Measurements from ENCODE around the gene NT5C.

DNA sequence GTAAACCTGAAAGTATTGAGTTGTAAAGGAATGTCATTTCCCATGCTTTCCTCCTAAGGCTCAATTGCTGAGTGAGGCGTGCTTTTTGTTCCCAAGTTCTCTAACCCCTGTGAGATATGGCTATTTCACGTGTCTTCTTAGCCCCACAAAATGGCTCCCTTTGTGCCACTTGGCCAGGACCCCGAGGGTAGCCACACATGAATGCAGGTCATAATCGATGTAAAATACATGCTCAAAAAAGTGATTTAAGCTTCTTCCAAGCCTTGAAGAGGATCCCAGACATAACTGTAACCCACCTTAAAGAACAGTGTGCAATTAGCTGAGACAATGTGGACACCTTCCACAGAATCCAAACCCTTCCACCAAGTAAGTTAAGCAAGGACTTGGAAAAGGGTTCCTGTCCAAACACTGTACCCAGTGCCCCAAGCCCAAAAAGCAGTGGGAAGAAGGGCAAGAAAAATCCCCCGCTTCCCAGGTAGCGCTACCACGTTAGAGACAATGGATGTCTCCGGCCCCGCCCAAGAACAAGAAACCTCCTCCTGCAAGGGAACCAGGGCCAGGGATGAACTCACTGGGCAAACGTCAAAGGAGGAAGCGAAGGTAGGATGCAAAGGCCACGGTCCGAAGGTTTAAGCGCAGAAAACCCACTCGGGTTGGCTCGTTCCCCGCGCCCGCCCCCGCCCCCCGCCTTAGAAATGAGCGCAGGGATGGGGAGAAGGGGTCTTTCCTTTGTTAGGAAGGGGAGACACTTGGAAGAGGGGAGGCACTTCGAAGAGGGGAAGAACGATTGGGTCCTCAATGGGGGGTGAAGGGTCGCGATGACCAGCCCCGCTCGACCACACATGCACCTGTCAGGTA is 21.6 kb upstream of the NT5C start:
- TF ChIP-seq EP300 (IDR thresholded peaks at IDR 0.05): no peak
- TF ChIP-seq POLR2AphosphoS5 (IDR thresholded peaks at IDR 0.05): no peak
- TF ChIP-seq, protein P1, sequence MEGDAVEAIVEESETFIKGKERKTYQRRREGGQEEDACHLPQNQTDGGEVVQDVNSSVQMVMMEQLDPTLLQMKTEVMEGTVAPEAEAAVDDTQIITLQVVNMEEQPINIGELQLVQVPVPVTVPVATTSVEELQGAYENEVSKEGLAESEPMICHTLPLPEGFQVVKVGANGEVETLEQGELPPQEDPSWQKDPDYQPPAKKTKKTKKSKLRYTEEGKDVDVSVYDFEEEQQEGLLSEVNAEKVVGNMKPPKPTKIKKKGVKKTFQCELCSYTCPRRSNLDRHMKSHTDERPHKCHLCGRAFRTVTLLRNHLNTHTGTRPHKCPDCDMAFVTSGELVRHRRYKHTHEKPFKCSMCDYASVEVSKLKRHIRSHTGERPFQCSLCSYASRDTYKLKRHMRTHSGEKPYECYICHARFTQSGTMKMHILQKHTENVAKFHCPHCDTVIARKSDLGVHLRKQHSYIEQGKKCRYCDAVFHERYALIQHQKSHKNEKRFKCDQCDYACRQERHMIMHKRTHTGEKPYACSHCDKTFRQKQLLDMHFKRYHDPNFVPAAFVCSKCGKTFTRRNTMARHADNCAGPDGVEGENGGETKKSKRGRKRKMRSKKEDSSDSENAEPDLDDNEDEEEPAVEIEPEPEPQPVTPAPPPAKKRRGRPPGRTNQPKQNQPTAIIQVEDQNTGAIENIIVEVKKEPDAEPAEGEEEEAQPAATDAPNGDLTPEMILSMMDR (IDR thresholded peaks at IDR 0.05): no peak
- no peak for TF ChIP-seq POLR2A (IDR thresholded peaks at IDR 0.05)
